CD4-positive, CD25-positive, alpha-beta regulatory T cell (primary cell): Measurements from ENCODE around the gene GHRL. TPM values are rescaled to one million over a fixed set of nuclear protein-coding genes. Genes with fewer than 3 reads are reported as not detected.
A peak's percentile ranks its signal among the peaks of the same experiment; 100 is the strongest.

Source experiments
- ATAC-seq, 2 donors: fragments of 150-1000 bp; cut with Tn5 transposase; one replicate each; pipeline ENCODE4 v1.10.0; 2021; ENCODE audit warnings: low read depth in 2 of 2, moderate number of reproducible peaks in 2 of 2, moderate library complexity in 1 of 2
- DNase-seq, 3 donors: peaks; one replicate each; pipeline versions ENCODE4 v3.0.0 to v3.0.0-alpha.2; 2012 to 2022; ENCODE audit warnings: mixed read lengths in 1 of 3
- H3K27ac ChIP-seq: one replicate; pipeline ENCODE4 v1.7.0; 2013; ENCODE audit warnings: mild to moderate bottlenecking, low read length; ENCODE audit not compliant: insufficient read depth, poor library complexity, severe bottlenecking
- H3K27me3 ChIP-seq: one replicate; pipeline ENCODE4 v1.7.0; 2013; ENCODE audit warnings: low read length; ENCODE audit not compliant: control insufficient read depth, insufficient read depth
- H3K36me3 ChIP-seq: one replicate; pipeline ENCODE4 v1.7.0; 2013; ENCODE audit warnings: mild to moderate bottlenecking, low read length, moderate library complexity; ENCODE audit not compliant: control insufficient read depth, insufficient read depth
- H3K4me1 ChIP-seq: 2 replicates; pipeline ENCODE4 v1.7.0; 2013; ENCODE audit warnings: mild to moderate bottlenecking, low read length; ENCODE audit not compliant: insufficient read depth, control insufficient read depth, poor library complexity, severe bottlenecking
- H3K4me3 ChIP-seq: one replicate; pipeline ENCODE4 v1.7.0; 2013; ENCODE audit warnings: low read depth, mild to moderate bottlenecking, low read length, moderate library complexity
- H3K9me3 ChIP-seq, 2 experiments: 1 replicate in 1 of 2; 2 replicates in 1 of 2; pipeline ENCODE4 v1.7.0; 2013; ENCODE audit warnings: low read length in 2 of 2, mild to moderate bottlenecking in 1 of 2, moderate library complexity in 1 of 2; ENCODE audit not compliant: control insufficient read depth in 2 of 2
- H3K27ac Mint-ChIP-seq, 3 donors: one replicate each; pipeline ENCODE4 v1.8.0; 2020 to 2022; ENCODE audit warnings: mild to moderate bottlenecking in 3 of 3, mixed read lengths in 3 of 3, moderate library complexity in 2 of 3
- H3K27me3 Mint-ChIP-seq: one replicate; pipeline ENCODE4 v1.8.0; 2022; ENCODE audit warnings: mild to moderate bottlenecking, mixed read lengths
- H3K36me3 Mint-ChIP-seq: one replicate; pipeline ENCODE4 v1.8.0; 2020; ENCODE audit warnings: mixed read lengths
- H3K4me1 Mint-ChIP-seq, 4 donors: one replicate each; pipeline ENCODE4 v1.8.0; 2020 to 2022; ENCODE audit warnings: mixed read lengths in 4 of 4, mild to moderate bottlenecking in 1 of 4
- H3K4me3 Mint-ChIP-seq, 4 donors: one replicate each; pipeline ENCODE4 v1.8.0; 2020 to 2022; ENCODE audit warnings: mild to moderate bottlenecking in 4 of 4, mixed read lengths in 4 of 4, moderate library complexity in 3 of 4
- H3K9me3 Mint-ChIP-seq, 7 donors: one replicate each; pipeline ENCODE4 v1.8.0; 2020 to 2022; ENCODE audit warnings: mixed read lengths in 7 of 7, mild to moderate bottlenecking in 3 of 7, moderate library complexity in 2 of 7
- polyA plus RNA-seq, 4 donors: library from polyadenylated mRNA; unstranded; fragments of 300-500 nt; fragmentation: Illumina TruSeq; gene quantifications; one replicate each; pipeline ENCODE4 v1.2.3, GENCODE V29; 2021
- total RNA-seq: library from RNA; stranded (reverse); gene quantifications from one replicate; pipeline ENCODE4 v1.2.3, GENCODE V29; 2022

GHRL gene
- total and polyA plus RNA-seq, 5 donors from 2014 or later, result 0.47 to 1.1 (median 0.85) TPM; not detected in 1

DNA sequence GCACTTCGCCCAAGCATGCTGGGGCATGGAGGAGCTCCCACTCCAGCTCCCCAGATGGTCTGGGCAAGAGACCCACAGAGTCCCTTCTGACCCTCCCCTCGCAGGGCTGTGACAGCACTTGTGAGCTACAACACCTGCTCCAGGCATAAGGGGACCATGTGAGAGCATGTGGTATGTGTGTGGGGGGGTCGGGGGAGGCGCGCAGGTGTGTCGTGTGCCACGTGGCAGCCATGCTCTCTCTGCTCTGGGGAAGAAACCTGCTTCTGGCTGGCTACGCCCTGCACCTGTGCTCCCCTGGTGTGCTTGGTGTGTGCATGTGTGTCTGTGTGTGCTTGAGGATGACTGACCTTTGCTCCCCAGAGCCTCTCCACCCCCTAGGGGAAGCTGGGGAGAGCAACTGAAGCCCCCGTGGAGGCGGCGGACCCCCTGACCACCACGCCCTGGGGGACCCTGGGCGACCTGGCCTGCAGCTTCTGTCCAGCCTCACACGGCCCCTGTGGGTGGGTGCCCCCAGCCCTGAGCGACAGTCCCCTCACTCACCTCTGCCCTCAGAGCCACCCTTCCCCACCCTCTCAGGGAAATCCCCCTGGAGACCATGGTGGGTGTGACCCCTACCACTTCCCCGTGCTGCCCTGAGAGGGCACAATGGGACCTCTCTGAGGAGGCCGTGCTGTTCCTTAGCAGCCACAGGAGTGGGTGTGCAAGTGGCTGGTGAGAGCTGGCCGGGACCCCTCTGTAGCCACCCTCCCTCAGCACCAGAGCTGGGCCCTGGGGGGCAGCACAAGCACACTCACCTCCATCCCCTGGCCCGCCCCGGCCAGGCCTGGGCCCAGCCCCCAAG lies 44.8 kb upstream of the GHRL start:
- no peak overlapping the region for H3K4me3 Mint-ChIP-seq

DNA sequence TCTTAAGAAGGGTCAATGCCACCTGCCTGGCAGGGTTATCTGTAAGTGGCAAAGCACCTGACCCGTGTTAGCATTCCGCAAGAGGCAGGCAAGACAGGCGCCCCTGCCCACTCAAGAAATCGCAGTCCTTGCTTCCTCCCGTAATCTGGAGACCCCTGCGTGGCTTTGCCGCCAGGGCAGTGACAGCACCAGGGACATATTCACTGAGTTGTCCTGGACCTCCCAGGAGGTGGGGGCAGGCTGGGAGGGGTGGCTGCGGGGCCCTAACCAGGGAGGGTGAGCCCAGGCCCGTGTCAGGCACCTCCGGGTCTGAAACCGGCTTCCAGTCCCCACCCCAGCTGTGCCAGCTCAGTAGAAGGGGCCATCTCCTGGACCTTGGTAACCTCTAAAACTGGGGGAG lies 44.0 kb upstream of the GHRL start:
- no peaks in the 10 kb centered on the region for H3K9me3 ChIP-seq
- no peaks in the 10 kb centered on the region for H3K4me1 ChIP-seq
- no peaks in the 10 kb centered on the region for H3K36me3 Mint-ChIP-seq
- H3K27ac Mint-ChIP-seq, result no peak overlapping the region
- H3K4me1 Mint-ChIP-seq, result peaks cover 0 to 8% (median 1%) of the 10 kb centered on the region in 4 donors
- no peaks in the 10 kb centered on the region for H3K9me3 Mint-ChIP-seq
- no peak overlapping the region for H3K4me3 Mint-ChIP-seq
- no peaks in the 10 kb centered on the region for H3K36me3 ChIP-seq
- ATAC-seq (no peak), DNase-seq (no peak)
- no peaks in the 10 kb centered on the region for H3K27me3 ChIP-seq
- H3K27me3 Mint-ChIP-seq, result peaks cover 7% of the 10 kb centered on the region
- H3K27ac ChIP-seq, result no peak overlapping the region
- no peak overlapping the region for H3K4me3 ChIP-seq

More for the DNA sequence above, 44.8 kb upstream of the GHRL start:
- no peak overlapping the region for H3K4me3 ChIP-seq
- no peaks in the 10 kb centered on the region for H3K9me3 ChIP-seq
- Mint-ChIP-seq H3K4me1 (peaks cover 0 to 8% (median 1%) of the 10 kb centered on the region in 4 donors), H3K27me3 (no peaks in the 10 kb centered on the region), H3K27ac (no peak overlapping the region), H3K9me3 (no peaks in the 10 kb centered on the region), H3K36me3 (no peaks in the 10 kb centered on the region)
- H3K27me3 ChIP-seq, result no peaks in the 10 kb centered on the region
- no peaks in the 10 kb centered on the region for H3K36me3 ChIP-seq
- ATAC-seq (no peak), DNase-seq (no peak)
- no peak overlapping the region for H3K27ac ChIP-seq
- H3K4me1 ChIP-seq, result no peaks in the 10 kb centered on the region

GRCh38 chr3:10335871-10336622 lies 43.3 kb upstream of the GHRL start:
- H3K4me1 ChIP-seq, result no peaks in the 10 kb centered on the region
- H3K9me3 ChIP-seq, result no peaks in the 10 kb centered on the region
- H3K36me3 ChIP-seq, result no peaks in the 10 kb centered on the region
- no peak overlapping the region for H3K27ac ChIP-seq
- Mint-ChIP-seq H3K4me1 (peaks cover 0 to 8% (median 1%) of the 10 kb centered on the region in 4 donors), H3K9me3 (peaks cover 0 to 2% (median 0%) of the 10 kb centered on the region in 7 donors), H3K36me3 (no peaks in the 10 kb centered on the region), H3K27me3 (peaks cover 12% of the 10 kb centered on the region), H3K4me3 (no peak overlapping the region), H3K27ac (no peak overlapping the region)
- ATAC-seq (no peak), DNase-seq (no peak)
- H3K27me3 ChIP-seq, result no peaks in the 10 kb centered on the region
- H3K4me3 ChIP-seq, result no peak overlapping the region

- H3K27me3 ChIP-seq, result no peaks in the 10 kb centered on the region
- H3K27ac ChIP-seq, result no peak overlapping the region
- Mint-ChIP-seq H3K36me3 (no peaks in the 10 kb centered on the region), H3K9me3 (peaks cover 0 to 2% (median 0%) of the 10 kb centered on the region in 7 donors), H3K27me3 (peaks cover 17% of the 10 kb centered on the region), H3K4me3 (no peak overlapping the region), H3K27ac (no peak overlapping the region), H3K4me1 (peaks cover 0 to 8% (median 1%) of the 10 kb centered on the region in 4 donors)
- H3K4me1 ChIP-seq, result no peaks in the 10 kb centered on the region
- H3K9me3 ChIP-seq, result no peaks in the 10 kb centered on the region
- no peak overlapping the region for H3K4me3 ChIP-seq
- DNase-seq, result peak in 1 of 3 donors; percentile 31
- no peaks in the 10 kb centered on the region for H3K36me3 ChIP-seq
- peak in 1 of 2 donors; percentile 18 for ATAC-seq
These were observed 42.5 kb upstream of the GHRL start for GRCh38 chr3:10335190-10335738.

- Histone ChIP-seq H3K4me1 (no peaks in the 10 kb centered on the region), H3K9me3 (no peaks in the 10 kb centered on the region), H3K36me3 (no peaks in the 10 kb centered on the region), H3K27ac (no peak overlapping the region), H3K4me3 (no peak overlapping the region), H3K27me3 (peaks cover under 1% of the 10 kb centered on the region)
- no peak overlapping the region for H3K27ac Mint-ChIP-seq
- peaks cover 0 to 2% (median 0%) of the 10 kb centered on the region in 7 donors for H3K9me3 Mint-ChIP-seq
- no peak overlapping the region for H3K4me3 Mint-ChIP-seq
- no peaks in the 10 kb centered on the region for H3K36me3 Mint-ChIP-seq
- H3K4me1 Mint-ChIP-seq, result peaks cover 0 to 8% (median 1%) of the 10 kb centered on the region in 4 donors
- ATAC-seq (no peak), DNase-seq (no peak)
- H3K27me3 Mint-ChIP-seq, result peaks cover 21% of the 10 kb centered on the region
These were observed 41.7 kb upstream of the GHRL start for GRCh38 chr3:10334459-10334858.

GRCh38 chr3:10334042-10334441 lies 41.3 kb upstream of the GHRL start:
- peaks cover 2% of the 10 kb centered on the region for H3K27me3 ChIP-seq
- no peak overlapping the region for H3K4me3 Mint-ChIP-seq
- H3K4me1 Mint-ChIP-seq, result peaks cover 0 to 8% (median 1%) of the 10 kb centered on the region in 4 donors
- H3K9me3 ChIP-seq, result no peaks in the 10 kb centered on the region
- peaks cover 0 to 2% (median 0%) of the 10 kb centered on the region in 7 donors for H3K9me3 Mint-ChIP-seq
- H3K27ac ChIP-seq, result no peak overlapping the region
- no peaks in the 10 kb centered on the region for H3K36me3 Mint-ChIP-seq
- H3K27me3 Mint-ChIP-seq, result peaks cover 25% of the 10 kb centered on the region
- H3K4me3 ChIP-seq, result no peak overlapping the region
- H3K4me1 ChIP-seq, result no peaks in the 10 kb centered on the region
- H3K27ac Mint-ChIP-seq, result no peak overlapping the region
- H3K36me3 ChIP-seq, result no peaks in the 10 kb centered on the region
- DNase-seq, result no peak
- ATAC-seq, result no peak

GRCh38 chr3:10333349-10333650 lies 40.6 kb upstream of the GHRL start:
- Histone ChIP-seq H3K4me3 (no peak overlapping the region), H3K27me3 (peaks cover 2% of the 10 kb centered on the region), H3K27ac (no peak overlapping the region), H3K36me3 (no peaks in the 10 kb centered on the region), H3K4me1 (no peaks in the 10 kb centered on the region), H3K9me3 (no peaks in the 10 kb centered on the region)
- Mint-ChIP-seq H3K27me3 (peaks cover 31% of the 10 kb centered on the region), H3K9me3 (peaks cover 0 to 2% (median 0%) of the 10 kb centered on the region in 7 donors), H3K27ac (peak overlapping the region in 1 of 3 donors; percentile 52), H3K4me3 (no peak overlapping the region), H3K4me1 (peaks cover 0 to 7% (median 1%) of the 10 kb centered on the region in 4 donors), H3K36me3 (no peaks in the 10 kb centered on the region)
- DNase-seq, result no peak
- ATAC-seq, result no peak
